K562 (cell line): ENCODE measurements around the gene C7orf25. TPM values are rescaled to one million over a fixed set of nuclear protein-coding genes. Genes with fewer than 3 reads are reported as not detected.
A peak's percentile ranks its signal among the peaks of the same experiment; 100 is the strongest.

Source experiments
- ATAC-seq: fragments of 200-7000 bp; cut with Tn5 transposase; 3 replicates; pipeline ENCODE4 v1.9.1; 2020; ENCODE audit warnings: moderate library complexity
- BruUV-seq: library from RNA; stranded (reverse); fragments of 400-500 nt; replicated peaks from 2 replicates; lab custom pipeline; 2021; lab: Mats Ljungman, UMichigan
- CTCF ChIA-PET: fragments of 300-600 bp; formaldehyde crosslinking; extraction: SDS; loops from one replicate; lab custom pipeline; 2021; ENCODE audit warnings: low intra/inter-chr PET ratio; lab: Yijun Ruan, JAX
- POLR2A ChIA-PET: fragments of 300-600, 350-650 bp; sonication (Branson Sonifier 250); formaldehyde crosslinking; extraction: SDS; loops from one replicate; lab custom pipeline; 2021; ENCODE audit warnings: antibody characterized with exemption, inconsistent platforms; lab: Yijun Ruan, JAX
- DNase-seq, 4 experiments: peaks; one replicate each; pipeline versions ENCODE4 v3.0.0 to v3.0.0-alpha.2; 2011 to 2018; ENCODE audit warnings: low spot score in 3 of 4, mixed read lengths in 3 of 4; ENCODE audit errors: extremely low read depth in 1 of 4
- FAIRE-seq: peaks from 2 replicates; lab custom pipeline; 2011; peaks lifted over from hg19 to GRCh38; lab: Jason Lieb, UNC
- H2AFZ ChIP-seq: 2 replicates; pipeline ENCODE4 v1.6.0; 2011; ENCODE audit warnings: low read depth, low read length, control low read depth, inconsistent platforms
- H3K27ac ChIP-seq: fragments of 200-600 bp; 3 replicates; pipeline ENCODE4 v1.8.0; 2011; ENCODE audit warnings: low read depth, mild to moderate bottlenecking, control low read depth, inconsistent platforms, low read length, moderate library complexity, mixed read lengths; ENCODE audit errors: extremely low read depth
- H3K27me3 ChIP-seq, 2 experiments: fragments of 300-600 bp in 1 of 2; 2 replicates in 1 of 2; 3 replicates in 1 of 2; pipeline versions ENCODE4 v1.6.0 to v1.8.0; 2011; ENCODE audit warnings: inconsistent platforms in 2 of 2, low read length in 2 of 2, mild to moderate bottlenecking in 1 of 2, mixed read lengths in 1 of 2, moderate library complexity in 1 of 2; ENCODE audit not compliant: control insufficient read depth in 2 of 2, insufficient read depth in 2 of 2
- H3K36me3 ChIP-seq: fragments of 300-600 bp; 3 replicates; pipeline ENCODE4 v1.8.0; 2011; ENCODE audit warnings: mild to moderate bottlenecking, low read length, inconsistent platforms; ENCODE audit not compliant: control insufficient read depth, insufficient read depth
- H3K4me1 ChIP-seq, 2 experiments: fragments of 200-600 bp in 1 of 2; replicated peaks in 1 of 2; 2 replicates in 1 of 2; 3 replicates in 1 of 2; pipeline versions ENCODE4 v1.5.1 to v1.8.0; 2011; ENCODE audit warnings: inconsistent platforms in 2 of 2, low read length in 2 of 2, mild to moderate bottlenecking in 1 of 2, mixed read lengths in 1 of 2, moderate library complexity in 1 of 2; ENCODE audit not compliant: control insufficient read depth in 2 of 2, insufficient read depth in 2 of 2
- H3K4me2 ChIP-seq: 2 replicates; pipeline ENCODE4 v1.6.1; 2011; ENCODE audit warnings: low read length, control low read depth, inconsistent platforms, mixed read lengths; ENCODE audit not compliant: insufficient read depth
- H3K4me3 ChIP-seq: fragments of 200-600 bp; sonication (generic), shearing (Covaris generic); 2 replicates; pipeline ENCODE4 v1.5.1; 2016; ENCODE audit warnings: control low read depth, inconsistent platforms
- H3K79me2 ChIP-seq: fragments of 200-600 bp; 3 replicates; pipeline ENCODE4 v1.8.0; 2011; ENCODE audit warnings: low read length, inconsistent platforms; ENCODE audit not compliant: control insufficient read depth, insufficient read depth
- H3K9ac ChIP-seq, 2 experiments: 2 replicates each; pipeline versions ENCODE4 v1.6.0 to v1.6.1; 2011; ENCODE audit warnings: low read depth in 2 of 2, low read length in 2 of 2, control low read depth in 1 of 2, inconsistent platforms in 1 of 2, mild to moderate bottlenecking in 1 of 2, mixed read lengths in 1 of 2; ENCODE audit not compliant: insufficient read depth in 1 of 2
- H3K9me1 ChIP-seq: one replicate; pipeline ENCODE4 v1.6.0; 2011; ENCODE audit warnings: inconsistent platforms, mild to moderate bottlenecking, low read length, moderate library complexity; ENCODE audit not compliant: control insufficient read depth, insufficient read depth
- H3K9me3 ChIP-seq: replicated peaks from 2 replicates; pipeline ENCODE4 v1.5.1; 2011; ENCODE audit warnings: low read depth, low read length, inconsistent platforms; ENCODE audit not compliant: control insufficient read depth, insufficient read depth
- H4K20me1 ChIP-seq: replicated peaks from 2 replicates; pipeline ENCODE4 v1.6.1; 2011; ENCODE audit warnings: low read length, inconsistent platforms, mixed read lengths; ENCODE audit not compliant: control insufficient read depth, insufficient read depth
- BCLAF1 ChIP-seq, 2 experiments: fragments of 450-650 bp in 1 of 2; IDR thresholded peaks; 2 replicates each; pipeline ENCODE4 v1.6.1; 2011 to 2017; ENCODE audit warnings: low read depth in 2 of 2, antibody characterized with exemption in 1 of 2, borderline replicate concordance in 1 of 2, low read length in 1 of 2, mild to moderate bottlenecking in 1 of 2, mixed read lengths in 1 of 2; ENCODE audit not compliant: control insufficient read depth in 1 of 2
- BDP1 ChIP-seq: IDR thresholded peaks from 3 replicates; pipeline ENCODE4 v1.6.1; 2011; ENCODE audit not compliant: insufficient read length, insufficient read depth
- ELF1 ChIP-seq: fragments of 200-800 bp; sonication (Bioruptor generic); IDR thresholded peaks from 2 replicates; pipeline ENCODE4 v1.6.1; 2016; ENCODE audit warnings: missing genetic modification characterization, missing compliant biosample characterization
- ELF2 ChIP-seq: fragments of 250-450 bp; sonication (Bioruptor Pico); IDR thresholded peaks from 2 replicates; pipeline ENCODE4 v1.5.0; 2021; ENCODE audit warnings: mild to moderate bottlenecking
- HOXB6 ChIP-seq: fragments of 250-450 bp; sonication (Bioruptor Pico); IDR thresholded peaks from 2 replicates; pipeline ENCODE4 v1.5.1; 2022; ENCODE audit warnings: mild to moderate bottlenecking, borderline replicate concordance
- LEF1 ChIP-seq: fragments of 450-650 bp; IDR thresholded peaks from 2 replicates; pipeline ENCODE4 v1.6.1; 2016; ENCODE audit warnings: mild to moderate bottlenecking
- NFIC ChIP-seq: fragments of 450-650 bp; IDR thresholded peaks from 2 replicates; pipeline ENCODE4 v1.6.1; 2017; ENCODE audit warnings: mild to moderate bottlenecking, inconsistent platforms
- NR0B1 ChIP-seq: fragments of 450-650 bp; IDR thresholded peaks from one replicate; pipeline ENCODE4 v1.6.1; 2018; ENCODE audit warnings: mild to moderate bottlenecking, moderate library complexity; ENCODE audit not compliant: partially characterized antibody
- SIX5 ChIP-seq, 2 experiments: IDR thresholded peaks; 2 replicates each; pipeline ENCODE4 v1.6.1; 2011; ENCODE audit warnings: low read length in 2 of 2, borderline replicate concordance in 1 of 2, low read depth in 1 of 2, mild to moderate bottlenecking in 1 of 2, moderate library complexity in 1 of 2; ENCODE audit not compliant: insufficient read depth in 1 of 2
- TAF9B ChIP-seq: fragments of 450-650 bp; IDR thresholded peaks from 2 replicates; pipeline ENCODE4 v1.6.1; 2018; ENCODE audit warnings: mild to moderate bottlenecking; ENCODE audit not compliant: partially characterized antibody
- ZC3H11A ChIP-seq: IDR thresholded peaks from 2 replicates; pipeline ENCODE4 v1.6.1; 2012; ENCODE audit warnings: low read depth, low read length, improper control_type of control experiment
- ZNF174 ChIP-seq: fragments of 250-450 bp; sonication (Bioruptor Pico); IDR thresholded peaks from 2 replicates; pipeline ENCODE4 v1.4.0; 2020; ENCODE audit warnings: mild to moderate bottlenecking
- ZNF398 ChIP-seq: fragments of 250-450 bp; sonication (Bioruptor Pico); IDR thresholded peaks from 2 replicates; pipeline ENCODE4 v1.8.0; 2021; ENCODE audit warnings: moderate library complexity, mild to moderate bottlenecking, inconsistent platforms
- ZNF584 ChIP-seq: fragments of 200-800 bp; sonication (Bioruptor generic); IDR thresholded peaks from 2 replicates; pipeline ENCODE4 v1.6.1; 2016; ENCODE audit warnings: low read depth, mild to moderate bottlenecking, missing genetic modification characterization, missing compliant biosample characterization
- WGBS: fragments of 100-300 bp; shearing (Covaris generic); methylation state at CpG from one replicate; pipeline ENCODE4 v1.1.6; 2016; ENCODE audit warnings: low coverage, mixed read lengths; ENCODE audit not compliant: insufficient coverage; ENCODE audit errors: missing lambda C conversion rate; 5-methylcytosine and 5-hydroxymethylcytosine counted together
- in situ Hi-C: fragments of 300-500 bp; cut with MboI; formaldehyde crosslinking; loops from 4 replicates; pipeline ENCODE4 v1.15.0; 2018; ENCODE audit warnings: inconsistent platforms, mixed read lengths
- intact Hi-C: fragments of 100-400 bp; cut with micrococcal nuclease; formaldehyde crosslinking; loops from 2 replicates; pipeline ENCODE4 v1.14.2; 2022
- polyA plus RNA-seq, 8 experiments: library from polyadenylated mRNA; depleted of rRNA in 4 of 8; stranded (reverse) in 5 of 8; unstranded in 3 of 8; fragments of >200 nt; fragmentation: Nextera tagmentation in 2 of 8; fragmentation: Illumina TruSeq in 1 of 8; extraction: Ambion mirVana in 2 of 8; extraction: Trizol in 1 of 8; gene quantifications; 2 replicates each; pipeline versions ENCODE4 v1.2.1 to v1.2.3, GENCODE V29; 2011 to 2014; ENCODE audit warnings: inconsistent platforms in 1 of 8, missing spikeins in 1 of 8
- total RNA-seq, 7 experiments: library from RNA; depleted of rRNA in 6 of 7; stranded (reverse); fragments of >200 nt in 6 of 7; fragmentation: Illumina TruSeq in 2 of 7; extraction: Trizol in 2 of 7; gene quantifications; 2 replicates each; pipeline versions ENCODE4 v1.2.1 to v1.2.3, GENCODE V29; 2011 to 2021; ENCODE audit warnings: low replicate concordance in 1 of 7

The C7orf25 gene
- total and polyA plus RNA-seq, 9 of the 15 experiments (the other 6 are each of a cell fraction or from before 2014, with no cell fraction given), result 1.2 to 4.7 (median 1.9) TPM

- WGBS, result under 1% methylated on average over 51 of the region's 56 CpGs
- in situ Hi-C loops, result loop anchor here (25.0 kb wide), 1 partner anchor 330 kb away; no protein-coding TSS in a partner anchor
- TF ChIP-seq NR0B1 (no peak), BDP1 (no peak), ZNF174 (CRISPR knock-in tag) (no peak), NFIC (0 out of 2 replicates have a peak, but pooled peaks have one; percentile 3), ZNF398 (CRISPR knock-in tag) (no peak), ZNF584 (CRISPR knock-in tag) (no peak), ELF2 (CRISPR knock-in tag) (no peak), SIX5 (IDR thresholded peaks at IDR 0.05; ENCODE audit: borderline replicate concordance in 1 of 2, insufficient read depth in 1 of 2, low read depth in 1 of 2, low read length in 2 of 2) (peak; percentile 81 to 83), ELF1 (tag) (no peak), ZC3H11A (no peak), BCLAF1 (IDR thresholded peaks at IDR 0.05; ENCODE audit: borderline replicate concordance in 1 of 2, control insufficient read depth in 1 of 2, low read depth in 2 of 2, low read length in 1 of 2) (no peak), LEF1 (no peak), TAF9B (peak; percentile 95), HOXB6 (CRISPR knock-in tag) (no peak)
Measured at GRCh38 chr7:42931834-42932651, 20.2 kb upstream of the C7orf25 start, which contains the start of the genes MRPL32 and PSMA2. MRPL32 (plus strand) TSS chr7:42932376; CDS start chr7:42932387, 11 bp downstream. PSMA2 (minus strand) TSS chr7:42932174; CDS start chr7:42932158, 16 bp downstream.

More at GRCh38 chr7:42931834-42932651, 20.2 kb upstream of the C7orf25 start, which contains the start of the genes MRPL32 and PSMA2:
- POLR2A ChIA-PET, result interaction anchor here (0.6 to 3.3 kb wide), 16 partner anchors 9 to 925 kb away, joined by 3 to 18 read pairs (median 4); partner anchors contain the start of gene C7orf25
- peak; percentile 100 for FAIRE-seq
- peaks cover 90% of the 10 kb centered on the region for H3K79me2 ChIP-seq
- peak within 1 kb of the TSS; percentile 89 for H3K27ac ChIP-seq
- H3K4me3 ChIP-seq, result peak within 1 kb of the TSS; percentile 85
- H3K4me1 ChIP-seq, result peaks cover 0 to 15% of the 10 kb centered on the region in 2 experiments; a peak in 4 of 5 replicates
- intact Hi-C loops, result no loop called here
- peak; percentile 100 for ATAC-seq
- no peaks in the 10 kb centered on the region for H3K27me3 ChIP-seq
- H3K9me3 ChIP-seq, result no peaks in the 10 kb centered on the region
- H3K9ac ChIP-seq, result peak within 1 kb of the TSS; percentile 93 to 98
- peaks cover 62% of the 10 kb centered on the region for H3K36me3 ChIP-seq
- peak within 1 kb of the TSS; percentile 94 for H3K4me2 ChIP-seq
- TSS peak; percentile 77 for BruUV-seq
- DNase-seq, result peak; percentile 94 to 98 (median 96)
- H4K20me1 ChIP-seq, result peaks cover 13% of the 10 kb centered on the region; the same call in 1 of the 2 replicates
- peak within 1 kb of the TSS; percentile 96 for H2AFZ ChIP-seq
- CTCF ChIA-PET, result no interaction called here
- no peaks in the 10 kb centered on the region for H3K9me1 ChIP-seq
